ENCODE measurements around the gene ISLR2.
"Not testable (repeated sequence)": the region's sequence is repeated elsewhere in the genome, so short reads cannot be mapped to it uniquely, and the experiment has no call there.

Gene ISLR2

GRCh38 chr15:74156678-74157411 is 26.5 kb downstream of the ISLR2 start:
- no peak for DNase-seq (ENCODE audit: low read depth)

DNA sequence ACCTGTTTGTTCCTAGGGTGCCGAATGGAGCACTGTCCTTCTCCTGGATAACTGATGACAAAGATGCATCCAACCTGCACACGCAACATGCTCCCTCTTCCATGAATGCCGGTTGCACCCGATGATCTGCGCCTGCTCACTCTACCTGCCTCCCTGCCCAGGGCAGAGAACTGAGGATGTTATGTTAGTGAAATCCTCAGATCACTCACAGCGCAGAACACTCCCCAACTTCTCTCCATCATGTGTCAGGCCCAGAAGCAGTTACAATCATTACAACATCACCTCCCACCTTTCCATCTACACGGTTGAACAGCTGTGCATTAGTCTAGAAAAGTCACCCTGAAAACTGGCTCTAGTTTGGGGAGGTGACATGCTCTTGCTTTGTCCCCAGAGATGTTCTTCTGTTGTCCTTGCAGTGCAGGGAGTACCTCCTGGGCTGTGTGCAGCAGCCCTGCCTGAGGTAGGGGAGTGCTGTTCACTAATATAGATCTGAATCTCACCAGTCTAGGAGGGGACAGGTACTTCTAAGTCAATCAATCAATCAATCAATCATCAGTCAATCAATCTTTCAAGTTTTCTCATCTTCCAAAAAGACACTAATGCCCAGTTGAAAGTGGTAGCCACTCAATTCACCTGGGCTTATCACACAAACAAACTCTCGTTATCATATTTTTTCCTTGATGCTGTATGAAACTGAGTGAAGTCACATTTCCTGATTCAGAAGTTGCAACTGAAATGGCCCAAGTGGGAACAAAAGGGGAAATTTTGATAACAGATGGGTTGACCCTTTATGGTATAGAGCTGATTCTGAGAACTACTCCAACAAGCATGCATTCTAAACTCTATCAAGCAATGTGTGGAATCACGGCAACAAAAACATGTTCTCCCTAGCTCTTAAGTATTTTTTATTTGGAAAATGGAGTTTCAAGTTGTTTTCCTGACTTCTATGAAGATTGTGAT is 27.8 kb downstream of the ISLR2 start:
- DNase-seq (ENCODE audit: low read depth), result no peak

DNA sequence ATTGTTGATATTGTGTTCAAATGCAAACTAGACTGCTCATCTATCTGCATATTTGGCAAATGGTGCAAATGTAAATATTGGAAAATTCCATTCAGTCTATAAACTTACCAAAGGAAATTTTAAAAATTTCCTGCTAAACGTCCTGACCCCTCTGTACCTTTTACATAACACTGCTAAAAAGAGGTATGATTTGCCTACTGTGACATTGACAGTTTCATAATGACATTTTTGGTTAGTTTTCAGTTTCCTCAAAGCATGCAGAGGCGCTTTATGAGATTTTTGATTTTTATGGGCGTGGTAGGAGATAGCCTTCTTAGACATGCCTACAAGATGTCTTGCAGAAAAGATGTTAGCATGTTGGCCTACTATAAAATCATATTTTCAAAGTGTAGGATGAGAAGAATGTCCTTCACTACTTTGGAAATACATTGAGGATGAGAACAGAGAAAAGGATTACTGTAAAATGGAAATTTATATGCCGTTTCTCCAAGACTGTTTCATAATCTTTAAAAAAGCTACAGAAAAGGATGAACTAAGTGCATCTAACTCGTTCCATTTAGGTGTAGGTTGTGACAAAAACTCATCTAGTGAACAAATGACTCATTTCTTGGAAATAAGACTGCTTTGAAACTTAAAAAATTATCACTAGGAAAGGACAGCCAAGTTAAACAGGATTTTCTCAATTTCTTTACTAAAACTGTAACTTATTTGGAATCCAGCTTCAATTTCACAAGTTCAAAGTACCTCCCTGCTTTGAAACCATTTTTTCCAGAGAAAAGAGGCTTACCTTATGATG is 28.7 kb downstream of the ISLR2 start:
- DNase-seq (ENCODE audit: low read depth), result no peak

DNA sequence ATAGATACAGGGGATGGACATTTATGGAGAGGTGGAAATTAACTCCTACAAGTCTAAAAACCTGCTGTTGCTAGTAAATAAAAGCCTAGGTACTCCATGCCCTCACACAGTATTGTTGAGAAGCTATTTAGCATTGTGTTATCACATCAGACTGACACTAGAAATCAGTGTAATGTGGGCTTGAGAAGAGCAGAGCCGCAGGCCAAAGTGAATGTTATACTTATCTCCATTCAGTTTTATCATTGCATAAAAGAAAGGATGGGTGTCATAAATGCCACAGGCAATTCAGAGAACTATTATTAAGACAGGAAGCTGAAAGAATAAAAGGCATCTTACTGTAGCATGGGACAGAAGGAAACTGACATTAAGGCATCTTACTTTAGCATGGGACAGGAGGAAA is 29.4 kb downstream of the ISLR2 start:
- no peak for DNase-seq (ENCODE audit: low read depth)

- DNase-seq (ENCODE audit: low read depth), result not testable (repeated sequence)
Observed at GRCh38 chr15:74160390-74160789, 30.0 kb downstream of the ISLR2 start.

DNA sequence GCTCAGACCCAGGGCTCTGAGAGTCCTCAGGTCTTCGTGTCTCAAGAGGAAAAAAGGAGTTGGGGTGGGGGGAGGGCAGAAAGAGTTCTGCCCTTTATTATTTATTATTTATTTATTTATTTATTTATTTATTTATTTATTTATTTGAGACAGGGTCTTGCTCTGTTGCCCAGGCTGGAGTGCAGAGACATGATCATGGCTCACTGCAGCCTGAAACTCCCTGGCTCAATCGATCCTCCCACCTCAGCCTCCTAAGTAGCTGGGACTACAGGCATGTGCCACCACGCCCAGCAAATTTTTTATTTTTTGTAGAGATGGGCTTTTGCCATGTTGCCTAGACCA is 31.8 kb downstream of the ISLR2 start:
- DNase-seq (ENCODE audit: low read depth), result not testable (repeated sequence)

- DNase-seq (ENCODE audit: low read depth), result no peak
Observed at GRCh38 chr15:74165461-74165860, 35.1 kb downstream of the ISLR2 start.

DNA sequence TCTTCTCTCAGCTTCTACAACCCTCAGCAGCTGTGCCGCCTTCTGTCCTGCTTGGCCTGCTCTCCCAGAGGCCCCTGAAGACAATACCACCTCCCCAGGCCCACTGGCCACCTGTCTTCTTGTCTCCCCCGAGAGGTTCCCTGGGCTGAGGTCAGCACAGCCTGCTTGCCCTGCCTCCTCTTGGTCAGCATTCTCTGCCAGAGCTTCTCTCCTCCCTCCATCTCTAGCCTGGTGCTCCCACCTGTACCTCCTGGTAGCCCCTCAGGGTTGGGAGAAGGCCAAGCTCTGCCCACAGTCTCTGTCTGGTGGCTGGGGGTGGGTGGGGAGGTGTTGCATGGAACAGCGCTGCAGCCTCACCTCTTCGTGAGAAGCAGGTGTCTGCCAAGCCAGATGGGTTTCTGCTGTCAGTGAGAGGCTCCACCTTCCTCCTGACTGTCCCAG is 37.5 kb downstream of the ISLR2 start:
- DNase-seq (ENCODE audit: low read depth), result no peak

DNA sequence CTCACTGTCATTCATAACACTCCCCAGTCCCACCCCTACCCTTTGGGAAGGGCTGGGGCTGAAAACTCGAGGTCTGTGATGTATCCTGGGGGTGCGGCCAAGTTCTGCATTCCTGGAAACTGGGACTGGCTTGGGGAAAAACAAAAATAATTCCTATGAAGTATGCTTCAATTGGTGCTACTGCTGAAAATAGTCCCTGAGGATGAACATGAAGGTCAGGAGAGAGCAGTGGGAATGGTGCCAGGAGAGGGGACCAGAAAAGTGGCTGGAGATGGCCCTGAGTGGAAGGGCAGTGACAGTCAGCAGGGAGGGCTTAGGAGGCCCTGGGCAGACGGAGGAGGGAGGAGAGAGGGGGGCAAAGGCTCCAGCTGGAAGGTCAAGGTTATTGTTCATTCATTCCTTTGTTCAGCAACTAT is 38.3 kb downstream of the ISLR2 start:
- DNase-seq (ENCODE audit: low read depth), result no peak

DNA sequence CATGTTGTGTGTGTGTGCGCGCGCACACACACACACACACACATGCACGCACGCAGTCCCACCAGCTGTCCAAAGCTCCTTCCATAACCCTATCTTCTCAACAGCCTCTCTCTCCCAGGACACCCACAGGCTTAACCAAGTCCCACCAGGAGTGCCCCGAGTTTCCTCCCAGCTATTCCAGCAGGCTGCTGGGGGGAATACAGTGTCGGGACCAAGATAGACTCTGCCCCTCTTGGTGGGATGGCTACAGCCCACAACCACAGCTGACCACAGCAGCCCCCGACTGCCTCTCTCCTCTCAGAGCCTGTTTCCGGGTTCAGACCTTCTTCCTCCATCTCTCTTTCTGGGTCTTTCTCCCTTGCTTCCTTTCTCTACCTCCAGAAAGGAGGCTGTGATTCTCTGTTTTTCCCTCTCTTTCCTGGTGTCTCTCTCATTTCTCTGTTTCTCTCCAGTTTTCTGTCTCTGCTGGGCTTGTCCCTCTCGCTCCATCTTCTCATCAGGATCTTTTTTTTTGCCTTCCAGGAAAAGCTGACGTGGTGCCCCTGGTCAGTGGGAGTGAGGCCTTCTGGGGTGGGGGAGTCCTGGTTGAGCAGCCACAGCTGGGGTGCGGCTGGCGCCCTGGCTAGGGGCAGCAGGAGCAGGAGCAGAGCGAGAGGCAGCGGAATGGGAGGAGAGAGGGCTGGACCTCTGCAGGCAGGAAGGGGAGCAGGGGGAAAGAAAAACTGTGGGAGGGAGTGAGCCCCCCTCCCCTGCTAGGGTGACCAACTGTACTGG is 39.9 kb downstream of the ISLR2 start:
- no peak for DNase-seq (ENCODE audit: low read depth)

DNA sequence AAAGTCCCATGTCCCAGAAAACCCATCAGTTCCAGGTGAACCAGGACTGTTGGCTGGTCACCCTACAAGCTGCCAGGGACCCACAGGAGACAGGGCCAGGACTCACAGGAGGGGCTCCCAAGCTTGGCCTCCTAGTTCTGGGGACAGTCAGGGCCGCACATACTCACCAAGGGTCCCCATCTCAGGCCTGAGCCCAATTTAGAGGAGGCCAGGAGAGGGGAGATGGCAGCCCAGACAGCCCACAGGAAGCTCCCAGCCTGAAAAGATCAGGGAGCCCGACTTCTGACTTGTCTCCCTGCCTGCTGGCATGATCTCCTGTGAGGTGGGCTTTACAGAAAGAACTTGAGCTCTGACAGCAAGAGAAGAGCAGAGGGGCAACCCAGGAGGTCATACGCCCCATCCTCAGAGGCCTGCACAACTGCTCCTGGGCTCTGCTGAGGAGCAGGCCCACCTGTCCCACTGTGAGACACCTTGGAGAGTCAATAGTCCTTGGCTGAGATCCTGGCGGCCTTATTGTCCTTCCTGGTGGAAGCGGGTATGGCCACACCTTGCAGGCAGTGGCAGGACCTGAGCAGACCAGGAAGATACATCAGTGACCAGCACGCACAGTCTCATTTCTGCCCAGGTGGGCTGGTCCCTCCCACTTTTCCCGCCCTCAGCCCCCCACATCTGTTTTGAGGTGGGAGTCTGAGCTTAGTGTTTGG is 40.6 kb downstream of the ISLR2 start:
- DNase-seq (ENCODE audit: low read depth), result no peak

DNA sequence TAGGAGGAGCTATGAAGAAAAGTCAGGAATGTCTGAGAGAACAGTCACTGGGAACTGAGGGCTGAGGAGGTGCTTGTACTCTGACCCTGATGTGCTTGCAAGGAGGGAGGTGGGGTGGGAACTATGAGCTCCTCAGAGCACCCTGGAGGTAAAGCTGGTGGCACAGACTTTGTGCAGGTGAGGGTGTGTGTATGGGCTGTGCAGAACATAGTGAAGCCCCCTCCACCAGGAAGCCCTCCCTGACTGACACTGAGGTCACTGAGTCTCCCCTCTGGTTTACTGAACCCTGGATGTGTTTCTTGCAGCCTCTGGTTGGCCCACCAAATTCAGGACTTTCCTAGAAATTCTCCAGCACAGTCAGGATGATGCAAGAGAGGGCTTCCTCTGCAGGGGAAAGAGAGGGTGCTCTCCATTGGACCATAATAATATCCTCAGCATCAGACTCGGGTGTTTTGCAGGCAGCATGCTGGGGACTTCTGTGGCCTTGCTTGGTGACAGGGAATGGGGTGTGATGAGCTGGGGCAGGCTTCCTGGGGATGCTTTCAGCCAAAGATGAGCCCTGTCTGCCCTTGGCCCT is 41.7 kb downstream of the ISLR2 start:
- no peak for DNase-seq (ENCODE audit: low read depth)

DNA sequence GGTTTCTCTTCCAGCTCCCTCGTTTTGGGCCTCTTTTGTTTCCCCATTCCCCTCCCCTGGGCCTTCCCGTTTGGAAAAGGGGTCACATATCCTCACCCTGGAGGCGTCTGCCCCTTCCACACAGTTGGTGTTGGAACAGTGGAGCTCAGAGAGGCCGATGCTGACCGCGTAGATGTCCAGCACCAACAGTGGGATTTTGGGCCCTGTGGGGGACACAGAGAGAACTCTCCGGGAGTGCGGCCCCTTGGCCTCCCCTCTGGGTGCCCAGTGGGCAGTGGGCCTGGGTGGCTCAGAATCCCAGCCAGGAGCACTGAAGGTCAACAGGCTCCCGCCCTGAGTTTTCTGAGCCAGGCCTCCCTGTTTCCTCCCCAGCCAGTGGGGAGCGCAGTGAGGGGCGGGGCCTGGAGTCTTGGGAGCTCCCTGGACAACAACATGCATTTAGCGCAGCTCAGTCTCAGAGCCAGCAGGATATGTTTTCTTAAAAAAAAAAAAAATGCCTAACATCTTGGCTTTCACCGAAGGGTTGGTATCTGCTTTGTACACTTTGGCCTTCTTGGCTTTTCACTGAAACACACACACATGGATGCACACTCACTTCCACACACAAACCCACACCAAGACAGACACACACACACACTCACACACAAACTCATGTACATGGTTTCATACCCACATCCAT is 42.5 kb downstream of the ISLR2 start:
- DNase-seq (ENCODE audit: low read depth), result no peak

DNA sequence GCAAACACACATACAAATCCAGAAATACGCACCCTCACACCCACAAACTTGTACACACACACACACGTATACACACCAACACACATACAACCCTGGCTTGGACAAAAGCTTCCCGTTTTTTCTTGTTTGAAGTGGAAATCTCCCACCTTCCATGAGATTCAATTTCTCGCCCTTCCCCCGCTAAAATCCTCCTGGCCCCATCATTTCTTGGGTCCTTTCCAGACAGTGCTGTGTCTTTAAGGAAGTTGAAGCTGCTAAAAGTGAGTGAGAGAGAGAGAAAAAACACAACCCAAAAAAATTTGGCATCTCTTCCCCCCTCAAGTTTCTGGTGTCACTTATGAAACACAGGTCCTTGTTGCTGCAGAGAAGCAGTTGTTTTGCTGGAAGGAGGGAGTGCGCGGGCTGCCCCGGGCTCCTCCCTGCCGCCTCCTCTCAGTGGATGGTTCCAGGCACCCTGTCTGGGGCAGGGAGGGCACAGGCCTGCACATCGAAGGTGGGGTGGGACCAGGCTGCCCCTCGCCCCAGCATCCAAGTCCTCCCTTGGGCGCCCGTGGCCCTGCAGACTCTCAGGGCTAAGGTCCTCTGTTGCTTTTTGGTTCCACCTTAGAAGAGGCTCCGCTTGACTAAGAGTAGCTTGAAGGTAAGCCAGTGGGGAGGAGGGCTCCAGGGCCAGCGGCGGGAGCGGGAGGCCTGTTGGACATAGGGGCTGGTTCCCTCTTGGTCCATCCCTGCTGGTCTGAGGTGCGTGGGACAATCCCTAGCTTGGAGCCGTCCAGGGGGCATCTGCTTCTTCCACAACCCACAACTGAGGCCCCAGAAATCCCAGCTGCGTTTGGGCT is 43.2 kb downstream of the ISLR2 start, which contains the start of gene ISLR:
Gene ISLR (plus strand): TSS at position 331 of the 839 bp plus-strand sequence. CDS start 1,149 bp downstream, outside the sequence.
- DNase-seq (ENCODE audit: low read depth), result no peak

- no peak for DNase-seq (ENCODE audit: low read depth)
Observed at GRCh38 chr15:74174219-74174957, 44.0 kb downstream of the ISLR2 start.

- DNase-seq (ENCODE audit: low read depth), result no peak
Observed at GRCh38 chr15:74174958-74175253, 44.5 kb downstream of the ISLR2 start.

DNA sequence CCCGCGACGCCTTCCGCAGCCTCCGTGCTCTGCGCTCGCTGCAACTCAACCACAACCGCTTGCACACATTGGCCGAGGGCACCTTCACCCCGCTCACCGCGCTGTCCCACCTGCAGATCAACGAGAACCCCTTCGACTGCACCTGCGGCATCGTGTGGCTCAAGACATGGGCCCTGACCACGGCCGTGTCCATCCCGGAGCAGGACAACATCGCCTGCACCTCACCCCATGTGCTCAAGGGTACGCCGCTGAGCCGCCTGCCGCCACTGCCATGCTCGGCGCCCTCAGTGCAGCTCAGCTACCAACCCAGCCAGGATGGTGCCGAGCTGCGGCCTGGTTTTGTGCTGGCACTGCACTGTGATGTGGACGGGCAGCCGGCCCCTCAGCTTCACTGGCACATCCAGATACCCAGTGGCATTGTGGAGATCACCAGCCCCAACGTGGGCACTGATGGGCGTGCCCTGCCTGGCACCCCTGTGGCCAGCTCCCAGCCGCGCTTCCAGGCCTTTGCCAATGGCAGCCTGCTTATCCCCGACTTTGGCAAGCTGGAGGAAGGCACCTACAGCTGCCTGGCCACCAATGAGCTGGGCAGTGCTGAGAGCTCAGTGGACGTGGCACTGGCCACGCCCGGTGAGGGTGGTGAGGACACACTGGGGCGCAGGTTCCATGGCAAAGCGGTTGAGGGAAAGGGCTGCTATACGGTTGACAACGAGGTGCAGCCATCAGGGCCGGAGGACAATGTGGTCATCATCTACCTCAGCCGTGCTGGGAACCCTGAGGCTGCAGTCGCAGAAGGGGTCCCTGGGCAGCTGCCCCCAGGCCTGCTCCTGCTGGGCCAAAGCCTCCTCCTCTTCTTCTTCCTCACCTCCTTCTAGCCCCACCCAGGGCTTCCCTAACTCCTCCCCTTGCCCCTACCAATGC is 45.1 kb downstream of the ISLR2 start:
- DNase-seq (ENCODE audit: low read depth), result no peak
